Panc1 (cell line): Measurements from ENCODE around the gene RBCK1.

ENCODE experiments used
- CTCF ChIP-seq: fragments of 450-650 bp; IDR thresholded peaks from 2 replicates; pipeline ENCODE4 v1.5.1; 2017; ENCODE audit warnings: mild to moderate bottlenecking
- POLR2AphosphoS5 ChIP-seq: IDR thresholded peaks from 2 replicates; pipeline ENCODE4 v1.6.1; 2012; ENCODE audit warnings: mild to moderate bottlenecking, low read depth, low read length, moderate library complexity
- REST ChIP-seq, 2 experiments: IDR thresholded peaks; 2 replicates each; pipeline ENCODE4 v1.6.1; 2011 to 2012; ENCODE audit warnings: low read depth in 2 of 2, control low read depth in 1 of 2, low read length in 1 of 2, mild to moderate bottlenecking in 1 of 2, moderate library complexity in 1 of 2; ENCODE audit not compliant: insufficient read depth in 1 of 2

GRCh38 chr20:431012-431904, 23.2 kb downstream of the RBCK1 start:
- TF ChIP-seq CTCF (peak; percentile 92), POLR2AphosphoS5 (no peak), REST (IDR thresholded peaks at IDR 0.05; ENCODE audit: insufficient read depth in 1 of 2, low read depth in 2 of 2, low read length in 1 of 2) (0 out of 4 replicates have a peak, but pooled peaks of 1 of the 2 experiments have one; percentile 26)
